Transverse colon (tissue), 4 donors: Measurements from ENCODE around the gene ACSS2. TPM values are rescaled to one million over a fixed set of nuclear protein-coding genes. Genes with fewer than 3 reads are reported as not detected.

Experiments used
- DNase-seq: peaks from one replicate; pipeline ENCODE4 v3.0.0-alpha.2; 2019
- H3K27ac ChIP-seq, 4 donors: fragments of 200-600 bp; sonication (generic); 2 replicates each; pipeline ENCODE4 v1.5.1; 2016 to 2018; ENCODE audit warnings: inconsistent platforms in 4 of 4
- H3K27me3 ChIP-seq: fragments of 200-600 bp; sonication (generic); 2 replicates; pipeline ENCODE4 v1.5.1; 2017; ENCODE audit warnings: inconsistent platforms
- H3K36me3 ChIP-seq, 4 donors: fragments of 200-600 bp; sonication (generic); 2 replicates each; pipeline ENCODE4 v1.5.1; 2017 to 2019; ENCODE audit warnings: inconsistent platforms in 4 of 4
- H3K4me1 ChIP-seq, 4 donors: fragments of 200-600 bp; sonication (generic); 2 replicates each; pipeline ENCODE4 v1.5.1; 2017 to 2020; ENCODE audit warnings: inconsistent platforms in 4 of 4
- H3K4me3 ChIP-seq, 4 donors: fragments of 200-600 bp; sonication (generic); 1 replicate in 1 of 4; 2 replicates in 3 of 4; pipeline versions ENCODE4 v1.5.1 to v1.6.1; 2017 to 2019; ENCODE audit warnings: inconsistent platforms in 4 of 4
- H3K9me3 ChIP-seq, 2 donors: fragments of 200-600 bp; sonication (generic); 2 replicates each; pipeline ENCODE4 v1.5.1; 2017 to 2019; ENCODE audit warnings: inconsistent platforms in 2 of 2
- CTCF ChIP-seq, 5 experiments: fragments of 200-600 bp in 3 of 5; fragments of 450-650 bp in 2 of 5; sonication (generic) in 3 of 5; IDR thresholded peaks; 1 replicate in 2 of 5; 2 replicates in 3 of 5; pipeline ENCODE4 v1.5.1; 2016 to 2017; ENCODE audit warnings: antibody characterized with exemption in 5 of 5, inconsistent platforms in 3 of 5, mild to moderate bottlenecking in 2 of 5, moderate library complexity in 1 of 5
- EP300 ChIP-seq: sonication (generic); formaldehyde crosslinking; IDR thresholded peaks from one replicate; pipeline ENCODE4 v1.6.1; 2017; ENCODE audit warnings: antibody characterized with exemption, low read depth
- POLR2A ChIP-seq: fragments of 450-650 bp; IDR thresholded peaks from one replicate; pipeline ENCODE4 v1.6.1; 2016; ENCODE audit warnings: antibody characterized with exemption, mild to moderate bottlenecking, moderate library complexity
- POLR2AphosphoS5 ChIP-seq, 3 donors: sonication (generic); formaldehyde crosslinking; IDR thresholded peaks; one replicate each; pipeline ENCODE4 v1.6.1; 2016; ENCODE audit warnings: antibody characterized with exemption in 3 of 3
- WGBS, 2 donors: methylation state at CpG; one replicate each; pipeline ENCODE4 v1.1.5; 2018; ENCODE audit warnings: low coverage in 1 of 2; 5-methylcytosine and 5-hydroxymethylcytosine counted together
- in situ Hi-C, 4 donors: fragments of 200-750 bp; cut with MboI; loops; one replicate each; pipeline versions ENCODE4 v1.15.0 to v1.15.1; 2017; ENCODE audit warnings: low sequenced_read_pairs in 3 of 4, low pct_ligation_motif_present in 1 of 4, low pct_unique_long_range_greater_than_20kb in 1 of 4
- intact Hi-C: fragments of 100-400 bp; cut with DNase I; formaldehyde crosslinking; loops from one replicate; pipeline ENCODE4 v1.15.1; 2023; ENCODE audit warnings: low total_unique reads
- total RNA-seq, 4 donors: library from RNA; depleted of rRNA; stranded (reverse); fragments of >200 nt; gene quantifications; one replicate each; pipeline ENCODE4 v1.1.0, GENCODE V29; 2016

ACSS2 gene
- total RNA-seq, 4 donors from 2014 or later = 257 to 393 (median 359) TPM

- no peak for DNase-seq
- Histone ChIP-seq H3K27me3 (no peaks in the 10 kb centered on the region), H3K4me3 (no peak overlapping the region), H3K36me3 (no peaks in the 10 kb centered on the region), H3K4me1 (no peaks in the 10 kb centered on the region), H3K27ac (no peak overlapping the region), H3K9me3 (no peaks in the 10 kb centered on the region)
- intact Hi-C loops = no loop called here
- in situ Hi-C loops = loop anchor here in 2 of 4 donors (25.0 kb wide), 3 partner anchors 245 to 420 kb away; partner anchors contain the start of gene TRPC4AP (in 1 of the 2)
- TF ChIP-seq CTCF (IDR thresholded peaks at IDR 0.05) (no peak), POLR2A (no peak), EP300 (no peak)
- 63 to 70% methylated on average over 1 to 2 of the region's 2 CpGs for WGBS, 2 donors
Measured at GRCh38 chr20:34842143-34842542, 34.3 kb upstream of the ACSS2 start.

GRCh38 chr20:34843421-34843820 lies 33.0 kb upstream of the ACSS2 start:
- Histone ChIP-seq H3K9me3 (no peaks in the 10 kb centered on the region), H3K27me3 (no peaks in the 10 kb centered on the region), H3K36me3 (no peaks in the 10 kb centered on the region), H3K27ac (no peak overlapping the region), H3K4me1 (no peaks in the 10 kb centered on the region), H3K4me3 (no peak overlapping the region)
- intact Hi-C loops = no loop called here
- DNase-seq = no peak
- WGBS, 2 donors = 94 to 98% methylated on average over 2 of the region's 2 CpGs
- in situ Hi-C loops = loop anchor here in 2 of 4 donors (25.0 kb wide), 3 partner anchors 244 to 419 kb away; partner anchors contain the start of gene TRPC4AP (in 1 of the 2)
- TF ChIP-seq POLR2AphosphoS5 (IDR thresholded peaks at IDR 0.05) (no peak), POLR2A (no peak), CTCF (IDR thresholded peaks at IDR 0.05) (no peak), EP300 (no peak)

- H3K9me3 ChIP-seq = no peaks in the 10 kb centered on the region
- H3K4me1 ChIP-seq = no peaks in the 10 kb centered on the region
- no peaks in the 10 kb centered on the region for H3K27me3 ChIP-seq
- no peak for DNase-seq
- intact Hi-C loops (no loop called here), in situ Hi-C loops (loop anchor here in 2 of 4 donors (25.0 kb wide), 3 partner anchors 239 to 414 kb away; partner anchors contain the start of gene TRPC4AP (in 1 of the 2))
- no peak overlapping the region for H3K27ac ChIP-seq
- TF ChIP-seq POLR2AphosphoS5 (IDR thresholded peaks at IDR 0.05) (no peak), CTCF (IDR thresholded peaks at IDR 0.05) (no peak), POLR2A (no peak), EP300 (no peak)
- H3K36me3 ChIP-seq = peaks cover 0 to 9% (median 2%) of the 10 kb centered on the region in 4 donors
- H3K4me3 ChIP-seq = no peak overlapping the region
- WGBS, 2 donors = 78 to 95% methylated on average over 3 to 5 of the region's 5 CpGs
Measured at GRCh38 chr20:34848597-34848996, 27.8 kb upstream of the ACSS2 start.

- in situ Hi-C loops (loop anchor here (25.0 kb wide), 3 partner anchors 238 to 413 kb away; partner anchors contain the start of gene TRPC4AP (in 3 of the 4)), intact Hi-C loops (no loop called here)
- Histone ChIP-seq H3K9me3 (no peaks in the 10 kb centered on the region), H3K36me3 (peaks cover 0 to 9% (median 2%) of the 10 kb centered on the region in 4 donors), H3K4me3 (no peak overlapping the region), H3K27ac (no peak overlapping the region), H3K4me1 (no peaks in the 10 kb centered on the region), H3K27me3 (no peaks in the 10 kb centered on the region)
- WGBS, 2 donors = 81% methylated on average over 9 of the region's 9 CpGs; no CpG with 5 or more reads in 1 of the 2 donors
- TF ChIP-seq EP300 (no peak), POLR2A (no peak), CTCF (IDR thresholded peaks at IDR 0.05) (no peak), POLR2AphosphoS5 (IDR thresholded peaks at IDR 0.05) (no peak)
- no peak for DNase-seq
Measured at GRCh38 chr20:34849778-34850177, 26.6 kb upstream of the ACSS2 start.
